Prostate gland (tissue), 2 donors: ENCODE measurements around the gene KRT34.

ENCODE experiments used
- CTCF ChIP-seq, 4 experiments: fragments of 200-600 bp in 2 of 4; fragments of 450-650 bp in 2 of 4; sonication (generic) in 2 of 4; IDR thresholded peaks; 1 replicate in 3 of 4; 2 replicates in 1 of 4; pipeline ENCODE4 v1.5.1; 2016 to 2019; ENCODE audit warnings: antibody characterized with exemption in 4 of 4, mild to moderate bottlenecking in 2 of 4, moderate library complexity in 2 of 4
- POLR2A ChIP-seq: fragments of 450-650 bp; IDR thresholded peaks from one replicate; pipeline ENCODE4 v1.6.1; 2016; ENCODE audit warnings: antibody characterized with exemption, mild to moderate bottlenecking
- POLR2AphosphoS5 ChIP-seq: sonication (generic); formaldehyde crosslinking; IDR thresholded peaks from one replicate; pipeline ENCODE4 v1.6.1; 2017; ENCODE audit warnings: antibody characterized with exemption

- TF ChIP-seq CTCF (IDR thresholded peaks at IDR 0.05) (no peak), POLR2A (no peak), POLR2AphosphoS5 (no peak)
These were observed 43.1 kb downstream of the KRT34 start for GRCh38 chr17:41338961-41339485.
